Uterus (tissue), 4 donors: Measurements from ENCODE around the gene TRANK1. TPM values are rescaled to one million over a fixed set of nuclear protein-coding genes. Genes with fewer than 3 reads are reported as not detected.
"Not testable (repeated sequence)": the region's sequence is repeated elsewhere in the genome, so short reads cannot be mapped to it uniquely, and the experiment has no call there.

Experiments used
- DNase-seq, 2 donors: peaks; one replicate each; pipeline ENCODE4 v3.0.0-alpha.2; 2019 to 2020
- H3K27ac ChIP-seq, 2 donors: fragments of 200-600 bp; sonication (generic); 1 replicate in 1 of 2; 2 replicates in 1 of 2; pipeline ENCODE4 v1.5.1; 2016 to 2018
- H3K27me3 ChIP-seq, 2 donors: fragments of 200-600 bp; sonication (generic); one replicate each; pipeline ENCODE4 v1.5.1; 2018 to 2019; ENCODE audit warnings: control low read depth in 1 of 2
- H3K36me3 ChIP-seq, 2 donors: fragments of 200-600 bp; sonication (generic); one replicate each; pipeline ENCODE4 v1.5.1; 2019; ENCODE audit warnings: control low read depth in 1 of 2
- H3K4me1 ChIP-seq, 2 donors: fragments of 200-600 bp; sonication (generic); one replicate each; pipeline ENCODE4 v1.5.1; 2018 to 2019; ENCODE audit warnings: control low read depth in 1 of 2
- H3K4me3 ChIP-seq, 2 donors: fragments of 200-600 bp; sonication (generic); 1 replicate in 1 of 2; 2 replicates in 1 of 2; pipeline ENCODE4 v1.5.1; 2018 to 2019; ENCODE audit warnings: mild to moderate bottlenecking in 1 of 2
- H3K9me3 ChIP-seq, 2 donors: fragments of 200-600 bp; sonication (generic); one replicate each; pipeline ENCODE4 v1.5.1; 2019; ENCODE audit warnings: control low read depth in 1 of 2
- CTCF ChIP-seq, 4 experiments: fragments of 200-600 bp in 2 of 4; fragments of 450-650 bp in 2 of 4; sonication (generic) in 2 of 4; IDR thresholded peaks; one replicate each; pipeline ENCODE4 v1.5.1; 2016 to 2019; ENCODE audit warnings: antibody characterized with exemption in 4 of 4, mild to moderate bottlenecking in 2 of 4, moderate library complexity in 1 of 4
- POLR2A ChIP-seq, 2 donors: fragments of 450-650 bp; IDR thresholded peaks; one replicate each; pipeline ENCODE4 v1.6.1; 2016; ENCODE audit warnings: antibody characterized with exemption in 2 of 2, mild to moderate bottlenecking in 1 of 2, moderate library complexity in 1 of 2
- intact Hi-C: fragments of 100-400 bp; cut with DNase I; formaldehyde crosslinking; loops from one replicate; pipeline ENCODE4 v1.15.1; 2023; ENCODE audit warnings: low total_unique reads
- total RNA-seq, 4 donors: library from RNA; depleted of rRNA in 3 of 4; stranded (reverse); fragments of >200 nt in 3 of 4; gene quantifications; one replicate each; pipeline versions ENCODE4 v1.1.0 to v1.2.4, GENCODE V29; 2014 to 2023
- donor health status: DM: yes; HTN: yes; CAD: no.

Gene TRANK1
- total RNA-seq, 4 donors from 2014 or later: 10.6 to 52.1 (median 21.6) TPM

GRCh38 chr3:36893137-36893557 is 51.7 kb downstream of the TRANK1 start:
- no peak for DNase-seq
- Histone ChIP-seq H3K27ac (no peak overlapping the region), H3K4me3 (no peak overlapping the region), H3K27me3 (no peaks in the 10 kb centered on the region), H3K9me3 (no peaks in the 10 kb centered on the region), H3K4me1 (no peaks in the 10 kb centered on the region), H3K36me3 (no peaks in the 10 kb centered on the region)
- intact Hi-C loops: no loop called here
- TF ChIP-seq CTCF (IDR thresholded peaks at IDR 0.05) (no peak), POLR2A (IDR thresholded peaks at IDR 0.05) (no peak)

- Histone ChIP-seq H3K36me3 (no peaks in the 10 kb centered on the region), H3K4me3 (no peak overlapping the region)
- intact Hi-C loops: no loop called here
These were observed 52.3 kb downstream of the TRANK1 start for GRCh38 chr3:36892457-36893136.

GRCh38 chr3:36891701-36892160 is 53.1 kb downstream of the TRANK1 start:
- H3K9me3 ChIP-seq: no peaks in the 10 kb centered on the region
- no peak overlapping the region for H3K27ac ChIP-seq
- H3K4me3 ChIP-seq: no peak overlapping the region
- TF ChIP-seq CTCF (IDR thresholded peaks at IDR 0.05): no peak
- no peaks in the 10 kb centered on the region for H3K36me3 ChIP-seq
- H3K4me1 ChIP-seq: no peaks in the 10 kb centered on the region
- intact Hi-C loops: no loop called here
- no peak for DNase-seq
- no peaks in the 10 kb centered on the region for H3K27me3 ChIP-seq

More at GRCh38 chr3:36892457-36893136, 52.3 kb downstream of the TRANK1 start:
- Histone ChIP-seq H3K27me3 (no peaks in the 10 kb centered on the region), H3K4me1 (no peaks in the 10 kb centered on the region), H3K27ac (no peak overlapping the region), H3K9me3 (no peaks in the 10 kb centered on the region)
- no peak for DNase-seq
- no peak for TF ChIP-seq POLR2A (IDR thresholded peaks at IDR 0.05)
- TF ChIP-seq CTCF (IDR thresholded peaks at IDR 0.05): no peak

GRCh38 chr3:36891097-36891496 is 53.8 kb downstream of the TRANK1 start:
- H3K9me3 ChIP-seq, H3K4me1 ChIP-seq, H3K27ac ChIP-seq, H3K4me3 ChIP-seq, H3K36me3 ChIP-seq, H3K27me3 ChIP-seq, DNase-seq, intact Hi-C loops: not testable (repeated sequence)

- Histone ChIP-seq H3K9me3 (no peaks in the 10 kb centered on the region), H3K4me1 (no peaks in the 10 kb centered on the region), H3K27me3 (no peaks in the 10 kb centered on the region), H3K36me3 (no peaks in the 10 kb centered on the region), H3K4me3 (no peak overlapping the region), H3K27ac (no peak overlapping the region)
- no peak for TF ChIP-seq CTCF (IDR thresholded peaks at IDR 0.05)
- no peak for TF ChIP-seq POLR2A (IDR thresholded peaks at IDR 0.05)
- DNase-seq: no peak
- intact Hi-C loops: no loop called here
These were observed 54.6 kb downstream of the TRANK1 start for GRCh38 chr3:36890261-36890660.
